HepG2 (cell line): ENCODE results near the gene DDC. TPM values are rescaled to one million over a fixed set of nuclear protein-coding genes. Genes with fewer than 3 reads are reported as not detected.

Source experiments
- ATAC-seq: fragments of 200-7000 bp; cut with Tn5 transposase; 3 replicates; pipeline ENCODE4 v1.9.1; 2020; ENCODE audit warnings: mild to moderate bottlenecking, moderate library complexity
- BruUV-seq: library from RNA; stranded (reverse); fragments of 400-500 nt; replicated peaks from 2 replicates; lab custom pipeline; 2021; lab: Mats Ljungman, UMichigan
- CTCF ChIA-PET: fragments of 300-600 bp; formaldehyde crosslinking; extraction: SDS; loops from one replicate; lab custom pipeline; 2021; ENCODE audit warnings: low total read pairs, inconsistent platforms, low intra/inter-chr PET ratio; lab: Yijun Ruan, JAX
- POLR2A ChIA-PET: fragments of 350-600 bp; sonication (Branson Sonifier 250); formaldehyde crosslinking; loops from one replicate; lab custom pipeline; 2020; ENCODE audit warnings: antibody characterized with exemption, inconsistent platforms; lab: Yijun Ruan, JAX
- DNase-seq: peaks from one replicate; pipeline ENCODE4 v3.0.0-alpha.2; 2015; ENCODE audit warnings: low spot score
- FAIRE-seq: peaks from 3 replicates; lab custom pipeline; 2011; peaks lifted over from hg19 to GRCh38; lab: Jason Lieb, UNC
- H2AFZ ChIP-seq: one replicate; pipeline ENCODE4 v1.6.1; 2011; ENCODE audit warnings: low read length, inconsistent platforms
- H3K27ac ChIP-seq: fragments of 300-600 bp; 3 replicates; pipeline ENCODE4 v1.8.0; 2011; ENCODE audit warnings: mixed run types, mild to moderate bottlenecking, mixed read lengths, low read length, inconsistent platforms; ENCODE audit not compliant: insufficient read depth; ENCODE audit errors: extremely low read length
- H3K27me3 ChIP-seq, 2 experiments: fragments of 200-600 bp in 1 of 2; 2 replicates in 1 of 2; 3 replicates in 1 of 2; pipeline versions ENCODE4 v1.6.0 to v1.8.0; 2011; ENCODE audit warnings: low read length in 2 of 2, mild to moderate bottlenecking in 2 of 2, moderate library complexity in 2 of 2, inconsistent platforms in 1 of 2; ENCODE audit not compliant: insufficient read depth in 2 of 2, control insufficient read depth in 1 of 2
- H3K36me3 ChIP-seq, 2 experiments: fragments of 200-600 bp in 1 of 2; replicated peaks in 1 of 2; 2 replicates in 1 of 2; 3 replicates in 1 of 2; pipeline versions ENCODE4 v1.5.1 to v1.8.0; 2011; ENCODE audit warnings: low read length in 2 of 2, inconsistent platforms in 1 of 2; ENCODE audit not compliant: insufficient read depth in 2 of 2, control insufficient read depth in 1 of 2
- H3K4me1 ChIP-seq: 2 replicates; pipeline ENCODE4 v1.5.1; 2012; ENCODE audit warnings: low read length, inconsistent platforms; ENCODE audit not compliant: insufficient read depth
- H3K4me2 ChIP-seq: 2 replicates; pipeline ENCODE4 v1.6.0; 2011; ENCODE audit warnings: low read depth, low read length, inconsistent platforms
- H3K4me3 ChIP-seq, 3 experiments: fragments of 200-600 bp in 1 of 3; sonication (generic), shearing (Covaris generic) in 1 of 3; replicated peaks in 1 of 3; 2 replicates each; pipeline ENCODE4 v1.5.1; 2011 to 2016; ENCODE audit warnings: low read length in 3 of 3, inconsistent platforms in 2 of 3, low read depth in 2 of 3, mild to moderate bottlenecking in 2 of 3, control low read depth in 1 of 3, mixed read lengths in 1 of 3; ENCODE audit not compliant: insufficient read depth in 1 of 3
- H3K79me2 ChIP-seq: one replicate; pipeline ENCODE4 v1.6.1; 2011; ENCODE audit warnings: low read length, inconsistent platforms; ENCODE audit not compliant: insufficient read depth
- H3K9ac ChIP-seq: 2 replicates; pipeline ENCODE4 v1.6.0; 2011; ENCODE audit warnings: mild to moderate bottlenecking, low read depth, low read length, inconsistent platforms; ENCODE audit not compliant: insufficient read depth
- H3K9me3 ChIP-seq: 2 replicates; pipeline ENCODE4 v1.5.1; 2012; ENCODE audit warnings: mild to moderate bottlenecking, low read length
- H4K20me1 ChIP-seq: 2 replicates; pipeline ENCODE4 v1.6.0; 2011; ENCODE audit warnings: inconsistent platforms, mild to moderate bottlenecking, low read length, moderate library complexity; ENCODE audit not compliant: insufficient read depth
- HMG20B ChIP-seq: conservative IDR thresholded peaks from 2 replicates; pipeline ENCODE4 v1.6.1; 2016; ENCODE audit warnings: missing genetic modification reagents, missing compliant biosample characterization
- MED8 ChIP-seq: sonication (generic); formaldehyde crosslinking; IDR thresholded peaks from 2 replicates; pipeline ENCODE4 v1.8.1; 2023; ENCODE audit warnings: mild to moderate bottlenecking, missing genetic modification reagents; ENCODE audit not compliant: insufficient replicate concordance
- MTERF4 ChIP-seq: sonication (generic); formaldehyde crosslinking; IDR thresholded peaks from 2 replicates; pipeline ENCODE4 v1.8.0; 2023; ENCODE audit warnings: mild to moderate bottlenecking, missing genetic modification reagents
- MTF1 ChIP-seq: sonication (generic); formaldehyde crosslinking; IDR thresholded peaks from 2 replicates; pipeline ENCODE4 v1.5.0; 2020; ENCODE audit warnings: missing genetic modification reagents
- NONO ChIP-seq, 2 experiments: fragments of 450-650 bp in 1 of 2; sonication (generic) in 1 of 2; formaldehyde crosslinking in 1 of 2; IDR thresholded peaks in 1 of 2; conservative IDR thresholded peaks in 1 of 2; 2 replicates each; pipeline versions ENCODE4 v1.6.1 to v1.8.0; 2017 to 2022; ENCODE audit warnings: mild to moderate bottlenecking in 1 of 2, missing genetic modification reagents in 1 of 2, moderate library complexity in 1 of 2
- NPAS2 ChIP-seq: sonication (generic); formaldehyde crosslinking; IDR thresholded peaks from 2 replicates; pipeline ENCODE4 v1.8.0; 2022; ENCODE audit warnings: mild to moderate bottlenecking, missing genetic modification reagents, borderline replicate concordance
- SMARCC2 ChIP-seq: fragments of 450-650 bp; IDR thresholded peaks from 2 replicates; pipeline ENCODE4 v1.6.1; 2017; ENCODE audit warnings: antibody characterized with exemption, mild to moderate bottlenecking
- TAF1 ChIP-seq: sonication (generic); formaldehyde crosslinking; IDR thresholded peaks from 2 replicates; pipeline ENCODE4 v1.4.0; 2020; ENCODE audit warnings: missing genetic modification reagents
- TOE1 ChIP-seq: sonication (generic); formaldehyde crosslinking; IDR thresholded peaks from 2 replicates; pipeline ENCODE4 v1.4.0; 2020; ENCODE audit warnings: mild to moderate bottlenecking, missing genetic modification reagents
- ZFAT ChIP-seq: sonication (generic); formaldehyde crosslinking; conservative IDR thresholded peaks from 2 replicates; pipeline ENCODE4 v1.8.1; 2023; ENCODE audit warnings: missing genetic modification reagents, inconsistent platforms
- ZNF264 ChIP-seq: sonication (generic); formaldehyde crosslinking; IDR thresholded peaks from 2 replicates; pipeline ENCODE4 v1.4.0; 2020; ENCODE audit warnings: missing genetic modification reagents
- ZNF343 ChIP-seq: sonication (generic); formaldehyde crosslinking; IDR thresholded peaks from 2 replicates; pipeline ENCODE4 v1.4.0; 2020; ENCODE audit warnings: mild to moderate bottlenecking, missing genetic modification reagents
- ZNF709 ChIP-seq: sonication (generic); formaldehyde crosslinking; IDR thresholded peaks from 2 replicates; pipeline ENCODE4 v1.5.0; 2020; ENCODE audit warnings: mild to moderate bottlenecking, missing genetic modification reagents
- ZNF746 ChIP-seq: sonication (generic); formaldehyde crosslinking; IDR thresholded peaks from 2 replicates; pipeline ENCODE4 v1.8.0; 2022; ENCODE audit warnings: mild to moderate bottlenecking, missing genetic modification reagents
- ZNF800 ChIP-seq: sonication (generic); formaldehyde crosslinking; IDR thresholded peaks from 2 replicates; pipeline ENCODE4 v1.4.0; 2020; ENCODE audit warnings: missing genetic modification reagents
- WGBS: methylation state at CpG from one replicate; pipeline ENCODE4 v1.1.6; 2017; ENCODE audit warnings: low lambda C conversion rate; 5-methylcytosine and 5-hydroxymethylcytosine counted together
- in situ Hi-C: cut with HindIII; loops from 2 replicates; pipeline ENCODE4 v1.10.0; 2017; ENCODE audit warnings: low pct_unique_long_range_greater_than_20kb; ENCODE audit not compliant: extremely low pct_ligation_motif_present
- intact Hi-C: fragments of 100-400 bp; cut with micrococcal nuclease; formaldehyde crosslinking; loops from one replicate; pipeline ENCODE4 v1.10.0; 2022; ENCODE audit not compliant: unreplicated experiment
- polyA plus RNA-seq, 8 experiments: library from polyadenylated mRNA; depleted of rRNA in 3 of 8; stranded (reverse) in 7 of 8; unstranded in 1 of 8; fragments of >200 nt; fragmentation: Illumina TruSeq in 4 of 8; extraction: Trizol in 4 of 8; gene quantifications; 2 replicates each; pipeline versions ENCODE4 v1.2.1 to v1.2.3, GENCODE V29; 2011 to 2016; ENCODE audit warnings: low read depth in 4 of 8, missing spikeins in 1 of 8, mixed read lengths in 1 of 8; ENCODE audit not compliant: insufficient read depth in 1 of 8
- total RNA-seq, 5 experiments: library from RNA; depleted of rRNA; stranded (reverse); fragments of >200 nt; fragmentation: Illumina TruSeq; extraction: Trizol; gene quantifications; 2 replicates each; pipeline ENCODE4 v1.2.3, GENCODE V29; 2016; ENCODE audit warnings: low read depth in 1 of 5
- TF ChIP-seq, protein P1 (sequence below): sonication (generic); formaldehyde crosslinking; IDR thresholded peaks from 2 replicates; pipeline ENCODE4 v1.4.0; 2020; ENCODE audit warnings: missing genetic modification reagents

DDC gene
- total and polyA plus RNA-seq, 2 of the 13 experiments (the other 11 are each of a cell fraction or from before 2014, with no cell fraction given): 11.7 to 93.3 TPM

- peak; percentile 77 for TF ChIP-seq TAF1
Measured at GRCh38 chr7:50449881-50450589, 115.2 kb downstream of the DDC start, which contains the start of gene FIGNL1 (continued).

GRCh38 chr7:50449501-50449880 is 115.7 kb downstream of the DDC start:
- peak; percentile 35 for ATAC-seq
- ChIA-PET CTCF (no interaction called here), POLR2A (interaction anchor here (1.4 kb wide), 1 partner anchor 14 kb away, joined by 4 read pairs; no protein-coding TSS in a partner anchor)

More at GRCh38 chr7:50449501-50449880, 115.7 kb downstream of the DDC start:
- Histone ChIP-seq H3K4me1 (peaks cover 38% of the 10 kb centered on the region), H3K4me3 (peak overlapping the region; percentile 72 to 96 (median 90)), H3K36me3 (peaks cover 2 to 9% of the 10 kb centered on the region in 2 experiments; a peak in 2 of 5 replicates), H3K9me3 (no peaks in the 10 kb centered on the region), H3K9ac (peak overlapping the region; percentile 70), H3K27ac (peak overlapping the region; percentile 51), H2AFZ (no peak overlapping the region), H3K27me3 (no peaks in the 10 kb centered on the region), H4K20me1 (no peaks in the 10 kb centered on the region), H3K4me2 (peak overlapping the region; percentile 75), H3K79me2 (peaks cover 8% of the 10 kb centered on the region)
- FAIRE-seq (no peak), DNase-seq (no peak)
- 1% methylated on average over 5 of the region's 5 CpGs for WGBS
- in situ Hi-C loops (no loop called here), intact Hi-C loops (no loop called here)
- no peak for TF ChIP-seq MED8 (CRISPR knock-in tag)
- no peak for TF ChIP-seq TOE1 (CRISPR knock-in tag)
- no peak for TF ChIP-seq ZFAT (CRISPR knock-in tag)
- TF ChIP-seq MTF1 (CRISPR knock-in tag): no peak
- TF ChIP-seq ZNF264 (CRISPR knock-in tag): no peak
- no peak for TF ChIP-seq ZNF746
- no peak for TF ChIP-seq HMG20B (CRISPR knock-in tag)
- no peak for TF ChIP-seq MTERF4 (CRISPR knock-in tag)
- TF ChIP-seq NONO (IDR thresholded peaks at IDR 0.05): no peak
- TF ChIP-seq NONO (CRISPR knock-in tag; conservative IDR thresholded peaks at IDR 0.05): no peak
- TF ChIP-seq SMARCC2: no peak
- no peak for TF ChIP-seq NPAS2 (CRISPR knock-in tag)
- no peak for TF ChIP-seq ZNF709
- no peak for TF ChIP-seq ZNF343 (CRISPR knock-in tag)
- no peak for TF ChIP-seq ZNF800
- TF ChIP-seq, protein P1, sequence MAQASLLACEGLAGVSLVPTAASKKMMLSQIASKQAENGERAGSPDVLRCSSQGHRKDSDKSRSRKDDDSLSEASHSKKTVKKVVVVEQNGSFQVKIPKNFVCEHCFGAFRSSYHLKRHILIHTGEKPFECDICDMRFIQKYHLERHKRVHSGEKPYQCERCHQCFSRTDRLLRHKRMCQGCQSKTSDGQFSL (CRISPR knock-in tag): no peak
- no TSS peak for BruUV-seq
